Small intestine (tissue), 7 donors: ENCODE measurements around the gene ADAMTSL2. TPM values are rescaled to one million over a fixed set of nuclear protein-coding genes. Genes with fewer than 3 reads are reported as not detected.

Experiments used
- DNase-seq, 2 donors: peaks; one replicate each; pipeline versions ENCODE4 v3.0.0 to v3.0.0-alpha.2; 2013
- FAIRE-seq: peaks from 2 replicates; lab custom pipeline; 2012; peaks lifted over from hg19 to GRCh38; lab: Jason Lieb, UNC
- H3K27ac ChIP-seq, 3 donors: one replicate each; pipeline ENCODE4 v1.5.1; 2013; ENCODE audit warnings: low read length in 2 of 3, mild to moderate bottlenecking in 2 of 3, control low read depth in 1 of 3, inconsistent platforms in 1 of 3, low read depth in 1 of 3, moderate library complexity in 1 of 3
- H3K27me3 ChIP-seq, 3 donors: one replicate each; pipeline ENCODE4 v1.6.1; 2013; ENCODE audit warnings: low read length in 3 of 3, inconsistent platforms in 1 of 3; ENCODE audit not compliant: control insufficient read depth in 3 of 3, insufficient read depth in 3 of 3
- H3K36me3 ChIP-seq, 3 donors: one replicate each; pipeline ENCODE4 v1.6.1; 2013; ENCODE audit warnings: low read length in 3 of 3, inconsistent platforms in 1 of 3, low read depth in 1 of 3, mild to moderate bottlenecking in 1 of 3, moderate library complexity in 1 of 3; ENCODE audit not compliant: control insufficient read depth in 3 of 3, insufficient read depth in 2 of 3
- H3K4me1 ChIP-seq, 3 donors: one replicate each; pipeline ENCODE4 v1.6.1; 2013; ENCODE audit warnings: low read length in 2 of 3, inconsistent platforms in 1 of 3, low read depth in 1 of 3, mild to moderate bottlenecking in 1 of 3, moderate library complexity in 1 of 3; ENCODE audit not compliant: control insufficient read depth in 3 of 3, insufficient read depth in 2 of 3
- H3K4me3 ChIP-seq, 3 donors: one replicate each; pipeline ENCODE4 v1.5.1; 2013; ENCODE audit warnings: low read length in 3 of 3, control low read depth in 1 of 3, inconsistent platforms in 1 of 3, low read depth in 1 of 3, mild to moderate bottlenecking in 1 of 3, moderate library complexity in 1 of 3
- H3K9me3 ChIP-seq, 2 donors: one replicate each; pipeline ENCODE4 v1.6.1; 2013; ENCODE audit warnings: low read depth in 1 of 2, low read length in 1 of 2; ENCODE audit not compliant: control insufficient read depth in 2 of 2, insufficient read depth in 1 of 2
- WGBS, 3 donors: extraction: QIAGEN DNeasy Blood & Tissue Kit; methylation state at CpG; one replicate each; pipeline ENCODE4 v1.1.7; 2013; 5-methylcytosine and 5-hydroxymethylcytosine counted together
- polyA plus RNA-seq, 4 donors: library from polyadenylated mRNA; stranded (reverse) in 3 of 4; unstranded in 1 of 4; fragments of 200-250 nt in 3 of 4; fragments of 120-200 nt in 1 of 4; gene quantifications; one replicate each; pipeline versions ENCODE4 v1.2.1 to v1.2.3, GENCODE V29; 2013
- donor health status: healthy with polysubstance abuse.
- donor health status: control.
- donor health status: control.
- donor health status: Bipolar disorder and iron deficiency.
- donor health status: healthy.

Gene ADAMTSL2
- polyA plus RNA-seq, 4 donors: 0.22 to 1.2 (median 0.43) TPM

- H3K27me3 ChIP-seq: peaks cover 0 to 11% (median 0%) of the 10 kb centered on the region in 3 donors
- 74 to 88% (median 80%) methylated on average over 8 of the region's 8 CpGs for WGBS, 3 donors
- FAIRE-seq (no peak), DNase-seq (no peak)
- H3K4me3 ChIP-seq: no peak overlapping the region
- no peaks in the 10 kb centered on the region for H3K9me3 ChIP-seq
- H3K36me3 ChIP-seq: no peaks in the 10 kb centered on the region
- H3K4me1 ChIP-seq: peaks cover 0 to 8% (median 4%) of the 10 kb centered on the region in 3 donors
- no peak overlapping the region for H3K27ac ChIP-seq
Observed at GRCh38 chr9:133508046-133508445, 26.5 kb upstream of the ADAMTSL2 start.

GRCh38 chr9:133509179-133510083 lies 25.1 kb upstream of the ADAMTSL2 start:
- H3K27me3 ChIP-seq: peaks cover 0 to 11% (median 0%) of the 10 kb centered on the region in 3 donors
- no peak overlapping the region for H3K27ac ChIP-seq
- no peaks in the 10 kb centered on the region for H3K36me3 ChIP-seq
- WGBS, 3 donors: 1 to 9% (median 5%) methylated on average over 26 of the region's 26 CpGs
- no peak overlapping the region for H3K4me3 ChIP-seq
- DNase-seq (peak in 1 of 2 donors; percentile 29), FAIRE-seq (no peak)
- no peaks in the 10 kb centered on the region for H3K9me3 ChIP-seq
- H3K4me1 ChIP-seq: peaks cover 0 to 8% (median 4%) of the 10 kb centered on the region in 3 donors

DNA sequence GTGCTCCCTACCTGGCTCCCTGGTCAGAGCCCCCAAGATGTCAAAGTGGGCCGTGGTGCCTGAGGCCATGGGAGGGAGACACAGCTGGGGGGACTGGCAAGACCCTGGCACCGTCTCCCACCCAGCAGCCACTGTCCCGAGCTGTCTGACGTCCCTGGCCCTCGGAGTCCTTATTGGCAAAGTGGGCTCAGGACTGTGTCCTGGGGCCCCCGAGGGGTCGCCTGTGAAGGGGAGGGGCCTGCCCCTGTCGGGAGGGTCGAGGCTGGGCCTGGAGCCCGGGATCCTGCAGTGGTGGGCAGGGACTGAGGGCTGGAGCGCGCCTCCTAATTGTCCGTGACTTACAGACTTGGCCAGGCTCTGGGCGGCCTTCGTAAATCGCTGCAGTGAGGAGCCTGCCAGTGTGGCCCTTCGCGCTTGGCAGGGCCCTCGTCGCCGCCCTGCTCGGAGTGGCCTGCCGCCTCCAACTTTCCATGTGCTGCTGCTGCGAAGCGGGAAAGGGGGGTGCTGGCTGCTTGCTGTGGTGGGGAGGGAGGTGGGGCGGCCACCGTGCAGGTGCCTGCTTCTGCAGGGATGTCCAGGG lies 23.5 kb upstream of the ADAMTSL2 start:
- H3K27ac ChIP-seq: no peak overlapping the region
- FAIRE-seq: no peak
- no peak for DNase-seq
- peaks cover 0 to 11% (median 0%) of the 10 kb centered on the region in 3 donors for H3K27me3 ChIP-seq
- H3K4me3 ChIP-seq: no peak overlapping the region
- peaks cover 0 to 8% (median 4%) of the 10 kb centered on the region in 3 donors for H3K4me1 ChIP-seq
- no peaks in the 10 kb centered on the region for H3K36me3 ChIP-seq
- WGBS, 3 donors: 82 to 90% (median 86%) methylated on average over 21 to 27 of the region's 27 CpGs
- H3K9me3 ChIP-seq: no peaks in the 10 kb centered on the region

- FAIRE-seq: no peak
- Histone ChIP-seq H3K27ac (no peak overlapping the region), H3K4me3 (no peak overlapping the region), H3K9me3 (no peaks in the 10 kb centered on the region), H3K36me3 (no peaks in the 10 kb centered on the region), H3K4me1 (peaks cover 0 to 8% (median 4%) of the 10 kb centered on the region in 3 donors), H3K27me3 (peaks cover 0 to 11% (median 0%) of the 10 kb centered on the region in 3 donors)
- DNase-seq: no peak
- WGBS, 3 donors: 83 to 89% (median 86%) methylated on average over 10 of the region's 10 CpGs
Observed at GRCh38 chr9:133511607-133512006, 22.9 kb upstream of the ADAMTSL2 start.

GRCh38 chr9:133512253-133513213 lies 22.0 kb upstream of the ADAMTSL2 start:
- H3K27ac ChIP-seq: no peak overlapping the region
- H3K36me3 ChIP-seq: no peaks in the 10 kb centered on the region
- no peaks in the 10 kb centered on the region for H3K9me3 ChIP-seq
- FAIRE-seq: no peak
- DNase-seq: no peak
- peaks cover 0 to 8% (median 4%) of the 10 kb centered on the region in 3 donors for H3K4me1 ChIP-seq
- 80 to 92% (median 88%) methylated on average over 19 of the region's 19 CpGs for WGBS, 3 donors
- H3K27me3 ChIP-seq: peaks cover 0 to 8% (median 0%) of the 10 kb centered on the region in 3 donors
- H3K4me3 ChIP-seq: no peak overlapping the region

DNA sequence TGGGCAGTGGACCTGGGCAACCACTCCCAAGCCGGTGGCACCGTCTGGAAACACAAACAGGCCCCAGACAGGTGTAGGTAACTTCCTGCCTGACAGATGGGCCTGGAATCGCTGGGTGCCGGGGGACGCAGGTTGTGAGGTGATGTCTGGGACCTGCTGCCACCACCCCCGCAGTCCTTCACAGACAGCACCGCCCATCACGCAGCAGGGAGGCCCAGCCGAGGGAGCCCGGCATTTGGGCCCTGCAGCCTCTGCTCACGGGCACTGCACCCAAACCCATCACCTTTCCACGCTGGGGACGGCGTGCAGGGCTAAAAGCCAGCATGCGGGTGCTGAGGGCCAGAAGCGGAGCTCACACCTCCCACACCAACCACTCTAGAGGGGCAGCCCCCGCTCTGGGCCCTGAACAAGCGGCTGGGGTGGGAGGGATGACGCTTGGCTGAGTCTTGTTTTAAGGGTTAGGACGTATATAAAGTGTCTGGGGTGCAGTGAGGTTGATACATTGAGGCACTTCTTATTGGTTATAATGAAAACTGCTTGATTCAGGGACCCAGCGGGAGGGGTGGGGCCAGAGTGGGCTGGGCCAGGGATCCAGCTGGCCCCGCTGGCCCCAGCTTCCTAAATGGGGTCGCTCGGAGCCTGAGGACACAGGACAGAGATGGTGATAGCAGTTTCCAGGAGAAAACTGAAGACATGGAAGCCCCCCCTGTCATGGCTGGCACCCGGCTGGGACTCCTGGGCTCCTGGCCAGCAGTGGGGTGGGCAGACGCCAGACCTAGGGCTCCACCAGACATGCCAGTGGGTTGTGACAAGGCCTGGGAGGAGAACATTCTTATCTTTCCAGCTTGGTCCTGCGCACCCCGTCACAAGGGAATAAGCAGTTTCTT lies 21.0 kb upstream of the ADAMTSL2 start:
- FAIRE-seq: no peak
- H3K27ac ChIP-seq: no peak overlapping the region
- peaks cover 0 to 8% (median 4%) of the 10 kb centered on the region in 3 donors for H3K4me1 ChIP-seq
- no peak overlapping the region for H3K4me3 ChIP-seq
- H3K36me3 ChIP-seq: no peaks in the 10 kb centered on the region
- DNase-seq: no peak
- 53 to 70% (median 65%) methylated on average over 28 of the region's 28 CpGs for WGBS, 3 donors
- H3K9me3 ChIP-seq: no peaks in the 10 kb centered on the region
- H3K27me3 ChIP-seq: peaks cover 0 to 5% (median 0%) of the 10 kb centered on the region in 3 donors

DNA sequence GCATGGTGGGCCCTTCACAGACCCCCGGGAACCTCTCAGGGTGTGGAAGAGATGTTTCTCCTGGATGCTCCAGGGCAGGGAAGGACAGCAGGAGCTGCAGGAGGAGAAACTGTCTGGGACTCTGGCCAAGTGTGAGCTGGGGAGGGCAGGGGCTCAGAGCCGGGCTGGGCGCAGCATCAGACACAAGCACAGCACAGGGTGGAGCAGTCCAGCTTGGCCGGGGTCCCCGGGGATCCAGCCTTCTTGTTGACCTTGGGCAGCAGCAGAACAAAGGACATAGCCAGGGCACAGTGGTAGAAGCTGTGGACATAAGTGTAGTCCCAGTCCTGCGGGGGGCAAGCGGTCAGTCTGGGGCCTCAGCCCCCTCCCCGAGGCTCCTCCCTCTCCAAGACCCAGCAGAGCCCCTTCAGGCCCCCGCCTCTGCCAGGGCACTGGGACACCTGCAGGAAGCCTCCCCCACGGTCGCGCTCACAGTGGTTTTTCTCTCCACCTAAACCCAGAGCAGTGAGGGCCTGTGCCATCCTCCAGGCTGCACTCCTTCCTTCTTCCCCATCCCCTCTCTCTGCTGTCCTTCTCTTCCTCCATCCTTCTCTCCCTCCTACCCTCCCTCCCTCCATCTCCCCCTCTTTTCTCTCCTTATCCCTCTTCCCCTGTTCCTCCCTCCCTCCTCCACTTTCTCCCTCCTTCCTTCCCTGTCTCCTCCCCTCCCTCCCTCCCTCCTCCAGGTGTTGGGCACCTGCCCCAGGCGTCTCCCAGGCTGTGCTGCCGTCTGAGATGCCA lies 19.9 kb upstream of the ADAMTSL2 start:
- WGBS, 3 donors: 34 to 49% (median 44%) methylated on average over 12 to 14 of the region's 14 CpGs

More for the DNA sequence above, 19.9 kb upstream of the ADAMTSL2 start:
- Histone ChIP-seq H3K4me1 (peaks cover 0 to 2% (median 2%) of the 10 kb centered on the region in 3 donors), H3K9me3 (no peaks in the 10 kb centered on the region), H3K36me3 (no peaks in the 10 kb centered on the region), H3K4me3 (no peak overlapping the region), H3K27me3 (no peaks in the 10 kb centered on the region), H3K27ac (no peak overlapping the region)
- DNase-seq: no peak
- no peak for FAIRE-seq
